Naive thymus-derived CD4-positive, alpha-beta T cell (primary cell): ENCODE data around the gene GRB14. TPM values are rescaled to one million over a fixed set of nuclear protein-coding genes. Genes with fewer than 3 reads are reported as not detected.

ENCODE experiments used
- ATAC-seq: fragments of 150-1000 bp; cut with Tn5 transposase; 2 replicates; pipeline ENCODE4 v1.10.0; 2021; ENCODE audit warnings: mild to moderate bottlenecking, moderate library complexity
- CTCF ChIA-PET: fragments of 350-600 bp; sonication (Branson Sonifier 250); formaldehyde crosslinking; loops from one replicate; lab custom pipeline; 2021; ENCODE audit warnings: antibody characterized with exemption; lab: Charles Lee
- POLR2A ChIA-PET: fragments of 350-600 bp; sonication (Branson Sonifier 250); formaldehyde crosslinking; loops from one replicate; lab custom pipeline; 2021; ENCODE audit warnings: antibody characterized with exemption, inconsistent platforms; lab: Charles Lee
- DNase-seq, 9 donors: peaks; one replicate each; pipeline versions ENCODE4 v3.0.0 to v3.0.0-alpha.2; 2020 to 2022; ENCODE audit warnings: mixed read lengths in 1 of 9
- H3K27ac ChIP-seq: one replicate; pipeline ENCODE4 v1.7.0; 2013; ENCODE audit warnings: mild to moderate bottlenecking, low read depth, low read length, moderate library complexity
- H3K27me3 ChIP-seq, 2 donors: one replicate each; pipeline ENCODE4 v1.7.0; 2013; ENCODE audit warnings: low read length in 2 of 2, mild to moderate bottlenecking in 2 of 2, moderate library complexity in 2 of 2; ENCODE audit not compliant: control insufficient read depth in 2 of 2, insufficient read depth in 2 of 2
- H3K36me3 ChIP-seq, 3 experiments: 1 replicate in 2 of 3; 2 replicates in 1 of 3; pipeline ENCODE4 v1.7.0; 2013; ENCODE audit warnings: low read length in 3 of 3, mild to moderate bottlenecking in 3 of 3, moderate library complexity in 1 of 3; ENCODE audit not compliant: insufficient read depth in 3 of 3, control insufficient read depth in 2 of 3
- H3K4me1 ChIP-seq, 2 donors: one replicate each; pipeline ENCODE4 v1.7.0; 2013; ENCODE audit warnings: low read length in 2 of 2, mild to moderate bottlenecking in 2 of 2, moderate library complexity in 1 of 2; ENCODE audit not compliant: control insufficient read depth in 2 of 2, insufficient read depth in 2 of 2
- H3K4me3 ChIP-seq: 2 replicates; pipeline ENCODE4 v1.7.0; 2013; ENCODE audit warnings: mild to moderate bottlenecking, low read length
- H3K9me3 ChIP-seq, 3 experiments: 1 replicate in 2 of 3; 2 replicates in 1 of 3; pipeline ENCODE4 v1.7.0; 2013; ENCODE audit warnings: low read length in 3 of 3; ENCODE audit not compliant: control insufficient read depth in 2 of 3
- H3K27ac Mint-ChIP-seq, 9 donors: one replicate each; pipeline ENCODE4 v1.8.0; 2020 to 2022; ENCODE audit warnings: mixed read lengths in 9 of 9, mild to moderate bottlenecking in 8 of 9, moderate library complexity in 5 of 9, inconsistent platforms in 2 of 9
- H3K27me3 Mint-ChIP-seq, 5 donors: one replicate each; pipeline ENCODE4 v1.8.0; 2021 to 2022; ENCODE audit warnings: mixed read lengths in 5 of 5, mild to moderate bottlenecking in 1 of 5
- H3K36me3 Mint-ChIP-seq, 5 donors: one replicate each; pipeline ENCODE4 v1.8.0; 2020 to 2022; ENCODE audit warnings: mixed read lengths in 5 of 5, mild to moderate bottlenecking in 3 of 5, inconsistent platforms in 1 of 5
- H3K4me1 Mint-ChIP-seq, 7 donors: one replicate each; pipeline ENCODE4 v1.8.0; 2020 to 2022; ENCODE audit warnings: mixed read lengths in 7 of 7, mild to moderate bottlenecking in 3 of 7, inconsistent platforms in 1 of 7
- H3K4me3 Mint-ChIP-seq, 10 donors: one replicate each; pipeline ENCODE4 v1.8.0; 2020 to 2022; ENCODE audit warnings: mild to moderate bottlenecking in 10 of 10, mixed read lengths in 10 of 10, moderate library complexity in 6 of 10, inconsistent platforms in 2 of 10
- H3K9me3 Mint-ChIP-seq, 11 donors: one replicate each; pipeline ENCODE4 v1.8.0; 2020 to 2022; ENCODE audit warnings: mixed read lengths in 11 of 11, mild to moderate bottlenecking in 4 of 11, inconsistent platforms in 1 of 11, moderate library complexity in 1 of 11
- intact Hi-C, 2 donors: fragments of 100-400 bp; cut with micrococcal nuclease; formaldehyde crosslinking; loops; one replicate each; pipeline ENCODE4 v1.15.1; 2023
- polyA plus RNA-seq, 2 donors: library from polyadenylated mRNA; unstranded; fragments of 300-500 nt; fragmentation: Illumina TruSeq; gene quantifications; one replicate each; pipeline ENCODE4 v1.2.3, GENCODE V29; 2021
- total RNA-seq, 6 experiments: library from RNA in 5 of 6; stranded (reverse) in 5 of 6; gene quantifications; 1 replicate in 5 of 6; 2 replicates in 1 of 6; pipeline ENCODE4 v1.2.3 and lab custom pipeline; 2021 to 2026

The GRB14 gene
- total and polyA plus RNA-seq, 7 experiments from 2014 or later: not detected

DNA sequence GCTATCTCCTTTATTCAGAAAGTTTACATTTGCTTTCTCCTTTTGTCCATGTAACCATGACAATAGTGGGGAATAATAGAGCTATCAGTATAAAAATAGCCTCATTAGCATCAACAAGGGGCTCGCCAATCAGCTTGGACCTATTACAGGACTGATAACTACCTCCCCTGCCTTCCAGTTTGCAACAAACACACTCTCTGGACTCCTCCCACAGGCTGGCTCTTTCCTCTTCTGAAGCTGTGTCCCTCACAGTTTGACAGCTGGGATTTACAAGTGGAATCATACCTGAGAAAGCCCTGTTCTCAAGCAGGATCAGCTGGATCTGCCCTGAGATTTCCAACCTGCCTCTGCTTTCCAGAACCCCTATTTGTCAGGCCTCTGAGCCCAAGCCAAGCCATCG lies 162.5 kb downstream of the GRB14 start:
- no peak for ATAC-seq

DNA sequence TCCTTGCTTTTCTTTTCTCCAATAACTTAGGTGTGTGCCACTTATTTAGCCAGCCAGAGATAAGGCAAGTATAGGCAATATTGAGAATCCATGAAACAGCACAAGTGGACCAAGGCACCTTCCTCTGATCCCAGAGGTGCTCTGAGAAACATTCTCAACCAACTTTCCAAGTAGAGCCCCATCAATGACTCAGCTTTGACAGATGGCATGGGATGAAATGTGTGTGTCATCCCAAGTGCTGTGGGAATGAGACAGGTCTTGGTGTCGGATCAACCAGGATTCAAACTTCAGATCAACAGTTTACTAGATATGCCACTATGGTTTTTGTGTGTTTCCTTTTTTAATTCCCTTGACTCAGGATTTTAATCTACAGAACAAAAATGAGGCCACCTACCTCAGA lies 164.0 kb downstream of the GRB14 start:
- POLR2A ChIA-PET: no interaction called here
- no peaks in the 10 kb centered on the region for H3K4me1 Mint-ChIP-seq
- DNase-seq (no peak), ATAC-seq (no peak)
- intact Hi-C loops: no loop called here
- H3K27me3 Mint-ChIP-seq: peaks cover 0 to 4% (median 0%) of the 10 kb centered on the region in 5 donors
- H3K9me3 Mint-ChIP-seq: peaks cover 0 to 17% (median 0%) of the 10 kb centered on the region in 11 donors
- no peaks in the 10 kb centered on the region for H3K27me3 ChIP-seq
- no peaks in the 10 kb centered on the region for H3K36me3 Mint-ChIP-seq
- H3K27ac Mint-ChIP-seq: no peak overlapping the region
- H3K4me3 ChIP-seq: no peak overlapping the region
- no peaks in the 10 kb centered on the region for H3K4me1 ChIP-seq
- H3K9me3 ChIP-seq: no peaks in the 10 kb centered on the region
- H3K27ac ChIP-seq: no peak overlapping the region
- CTCF ChIA-PET: no interaction called here
- no peak overlapping the region for H3K4me3 Mint-ChIP-seq
- no peaks in the 10 kb centered on the region for H3K36me3 ChIP-seq

More for the DNA sequence above, 162.5 kb downstream of the GRB14 start:
- no peaks in the 10 kb centered on the region for H3K9me3 ChIP-seq
- ChIA-PET POLR2A (no interaction called here), CTCF (no interaction called here)
- Mint-ChIP-seq H3K9me3 (peaks cover 0 to 27% (median 0%) of the 10 kb centered on the region in 11 donors), H3K4me1 (no peaks in the 10 kb centered on the region), H3K4me3 (no peak overlapping the region), H3K27ac (no peak overlapping the region), H3K27me3 (peaks cover 0 to 4% (median 0%) of the 10 kb centered on the region in 5 donors), H3K36me3 (no peaks in the 10 kb centered on the region)
- H3K36me3 ChIP-seq: no peaks in the 10 kb centered on the region
- no peak overlapping the region for H3K4me3 ChIP-seq
- H3K4me1 ChIP-seq: no peaks in the 10 kb centered on the region
- no peak for DNase-seq
- no peaks in the 10 kb centered on the region for H3K27me3 ChIP-seq
- intact Hi-C loops: no loop called here
- H3K27ac ChIP-seq: no peak overlapping the region

DNA sequence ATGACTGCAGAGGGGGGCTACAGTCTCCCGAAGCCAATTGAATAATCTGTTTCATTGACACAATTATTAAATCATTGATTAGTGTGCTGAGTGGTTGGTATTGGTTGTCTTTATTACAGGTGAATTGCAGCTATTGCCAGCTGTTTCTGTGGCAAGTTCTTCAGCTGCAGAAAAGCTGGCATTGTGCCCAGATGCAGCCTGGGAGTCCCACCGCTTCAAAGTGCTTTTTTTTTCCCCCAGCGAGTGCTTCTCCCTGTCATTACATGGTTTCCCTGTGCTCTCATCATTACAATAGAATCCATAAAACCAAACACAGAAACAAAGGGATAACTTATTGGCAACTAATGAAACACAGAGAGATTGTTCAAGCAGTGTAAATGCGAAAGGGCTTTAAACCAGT lies 164.7 kb downstream of the GRB14 start:
- Mint-ChIP-seq H3K9me3 (peaks cover 0 to 14% (median 0%) of the 10 kb centered on the region in 11 donors), H3K27ac (no peak overlapping the region)
- H3K27me3 ChIP-seq: no peaks in the 10 kb centered on the region

GRCh38 chr2:164453656-164454305 lies 167.5 kb downstream of the GRB14 start:
- Histone ChIP-seq H3K27ac (no peak overlapping the region), H3K4me3 (no peak overlapping the region), H3K36me3 (no peaks in the 10 kb centered on the region), H3K27me3 (no peaks in the 10 kb centered on the region), H3K9me3 (no peaks in the 10 kb centered on the region), H3K4me1 (no peaks in the 10 kb centered on the region)
- no peaks in the 10 kb centered on the region for H3K36me3 Mint-ChIP-seq
- peaks cover 0 to 4% (median 0%) of the 10 kb centered on the region in 5 donors for H3K27me3 Mint-ChIP-seq
- no peak overlapping the region for H3K27ac Mint-ChIP-seq
- H3K4me3 Mint-ChIP-seq: no peak overlapping the region
- H3K9me3 Mint-ChIP-seq: peaks cover 0 to 5% (median 0%) of the 10 kb centered on the region in 11 donors
- no peaks in the 10 kb centered on the region for H3K4me1 Mint-ChIP-seq
- intact Hi-C loops: no loop called here
- POLR2A ChIA-PET: no interaction called here
- DNase-seq (no peak), ATAC-seq (no peak)
- CTCF ChIA-PET: no interaction called here

More for the DNA sequence above, 164.7 kb downstream of the GRB14 start:
- H3K9me3 ChIP-seq: no peaks in the 10 kb centered on the region
- intact Hi-C loops: no loop called here
- H3K4me1 ChIP-seq: no peaks in the 10 kb centered on the region
- H3K36me3 Mint-ChIP-seq: no peaks in the 10 kb centered on the region
- peaks cover 0 to 4% (median 0%) of the 10 kb centered on the region in 5 donors for H3K27me3 Mint-ChIP-seq
- H3K27ac ChIP-seq: no peak overlapping the region
- H3K36me3 ChIP-seq: no peaks in the 10 kb centered on the region
- H3K4me1 Mint-ChIP-seq: no peaks in the 10 kb centered on the region
- ChIA-PET POLR2A (no interaction called here), CTCF (no interaction called here)
- no peak for DNase-seq
- no peak overlapping the region for H3K4me3 ChIP-seq
- ATAC-seq: no peak
- H3K4me3 Mint-ChIP-seq: no peak overlapping the region

DNA sequence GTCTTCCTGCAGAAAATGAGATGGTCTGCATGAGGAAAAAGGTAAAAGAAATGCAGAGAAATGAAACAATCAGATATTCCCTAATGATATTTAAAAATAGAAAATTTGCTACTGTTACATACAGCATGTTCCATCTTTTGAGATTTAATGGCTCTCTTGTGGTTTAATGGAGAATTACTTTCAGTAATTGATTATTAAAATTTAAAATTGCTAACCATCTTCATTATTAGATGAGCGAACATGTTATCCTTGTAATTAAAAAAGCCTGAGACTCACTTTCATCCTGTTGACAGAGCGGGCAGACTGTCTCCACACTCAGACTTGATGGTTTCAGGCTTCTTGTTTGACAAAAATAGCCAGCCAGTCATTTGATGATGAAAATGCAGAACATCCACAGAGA lies 171.0 kb downstream of the GRB14 start:
- ATAC-seq (no peak), DNase-seq (no peak)
- H3K9me3 Mint-ChIP-seq: peaks cover 0 to 5% (median 0%) of the 10 kb centered on the region in 11 donors
- Histone ChIP-seq H3K36me3 (no peaks in the 10 kb centered on the region), H3K4me1 (no peaks in the 10 kb centered on the region), H3K9me3 (no peaks in the 10 kb centered on the region), H3K27me3 (no peaks in the 10 kb centered on the region), H3K4me3 (no peak overlapping the region), H3K27ac (no peak overlapping the region)
- H3K4me1 Mint-ChIP-seq: no peaks in the 10 kb centered on the region
- no peaks in the 10 kb centered on the region for H3K27me3 Mint-ChIP-seq
- intact Hi-C loops: no loop called here
- CTCF ChIA-PET: no interaction called here
- POLR2A ChIA-PET: no interaction called here
- no peak overlapping the region for H3K4me3 Mint-ChIP-seq
- no peak overlapping the region for H3K27ac Mint-ChIP-seq
- H3K36me3 Mint-ChIP-seq: no peaks in the 10 kb centered on the region

DNA sequence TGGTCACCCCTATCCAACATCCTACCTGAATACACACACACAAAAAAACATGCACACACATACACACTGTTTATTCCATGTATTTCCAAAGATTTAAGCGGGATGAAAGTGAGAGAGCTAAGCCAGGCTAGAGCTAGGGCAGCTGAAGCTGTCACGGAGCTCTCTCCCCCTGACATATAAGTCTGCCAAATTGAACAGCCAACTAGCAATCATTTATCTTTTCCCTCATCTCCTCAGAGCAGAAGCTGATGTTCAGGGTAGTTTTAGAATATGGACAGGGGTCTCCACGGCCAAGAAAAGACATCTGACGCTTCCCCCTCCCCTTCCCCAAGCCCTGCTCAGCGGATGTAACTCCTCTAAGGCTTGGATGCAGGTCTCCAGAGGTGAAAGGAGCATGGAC lies 171.6 kb downstream of the GRB14 start:
- Mint-ChIP-seq H3K27ac (no peak overlapping the region), H3K36me3 (no peaks in the 10 kb centered on the region), H3K4me3 (no peak overlapping the region), H3K9me3 (peaks cover 0 to 5% (median 0%) of the 10 kb centered on the region in 11 donors), H3K27me3 (no peaks in the 10 kb centered on the region), H3K4me1 (no peaks in the 10 kb centered on the region)
- Histone ChIP-seq H3K27ac (no peak overlapping the region), H3K27me3 (no peaks in the 10 kb centered on the region), H3K9me3 (no peaks in the 10 kb centered on the region), H3K36me3 (no peaks in the 10 kb centered on the region), H3K4me1 (no peaks in the 10 kb centered on the region), H3K4me3 (no peak overlapping the region)
- no peak for DNase-seq
- ChIA-PET POLR2A (no interaction called here), CTCF (no interaction called here)
- ATAC-seq: no peak
- intact Hi-C loops: no loop called here

DNA sequence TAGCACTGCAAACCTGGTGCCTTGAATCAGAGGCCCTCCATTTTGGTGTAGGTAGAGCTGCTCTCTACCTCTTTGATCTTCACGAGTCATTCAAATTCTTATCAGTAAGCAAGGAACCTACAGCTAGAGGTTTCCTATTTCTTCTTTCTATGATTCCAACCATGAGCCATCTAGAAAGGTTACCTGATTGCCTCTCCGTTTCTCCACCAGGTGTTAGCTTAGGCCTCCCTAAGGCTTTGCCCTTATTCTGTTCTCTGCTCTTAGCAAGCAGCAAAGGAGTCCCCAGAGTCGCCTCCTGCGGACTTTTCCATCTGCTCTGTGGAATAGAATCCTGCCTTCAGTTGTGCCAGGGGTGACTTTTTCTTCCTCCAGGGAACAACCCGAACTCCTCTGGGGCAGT lies 173.6 kb downstream of the GRB14 start:
- Histone ChIP-seq H3K4me1 (no peaks in the 10 kb centered on the region), H3K36me3 (no peaks in the 10 kb centered on the region), H3K9me3 (no peaks in the 10 kb centered on the region), H3K4me3 (no peak overlapping the region), H3K27me3 (no peaks in the 10 kb centered on the region), H3K27ac (no peak overlapping the region)
- Mint-ChIP-seq H3K27ac (no peak overlapping the region), H3K27me3 (no peaks in the 10 kb centered on the region), H3K9me3 (peaks cover 0 to 5% (median 0%) of the 10 kb centered on the region in 11 donors), H3K36me3 (no peaks in the 10 kb centered on the region), H3K4me3 (no peak overlapping the region), H3K4me1 (no peaks in the 10 kb centered on the region)
- ATAC-seq (no peak), DNase-seq (no peak)
- ChIA-PET POLR2A (no interaction called here), CTCF (no interaction called here)
- intact Hi-C loops: no loop called here
